A549 (cell line): ENCODE results near the gene KDM4D.

ENCODE experiments used
- BCL3 ChIP-seq: fragments of >200 bp; sonication (Bioruptor Twin); formaldehyde crosslinking; IDR thresholded peaks from 3 replicates; pipeline ENCODE4 v1.6.1; 2016
- CTCF ChIP-seq: fragments of >200 bp; sonication (Bioruptor Twin); formaldehyde crosslinking; IDR thresholded peaks from 3 replicates; pipeline ENCODE4 v1.5.1; 2016
- E2F6 ChIP-seq: IDR thresholded peaks from 2 replicates; pipeline ENCODE4 v1.6.1; 2012; ENCODE audit warnings: low read depth, borderline replicate concordance
- EP300 ChIP-seq, 2 experiments: fragments of >200 bp; sonication (Bioruptor Twin); formaldehyde crosslinking; IDR thresholded peaks; 2 replicates in 1 of 2; 3 replicates in 1 of 2; pipeline ENCODE4 v1.6.1; 2016 to 2017
- ESRRA ChIP-seq: fragments of 150-350 bp; IDR thresholded peaks from 2 replicates; pipeline ENCODE4 v1.6.1; 2014; ENCODE audit warnings: mild to moderate bottlenecking, low read length, borderline replicate concordance
- GATA3 ChIP-seq: IDR thresholded peaks from 2 replicates; pipeline ENCODE4 v1.6.1; 2012; ENCODE audit warnings: borderline replicate concordance
- HOXA7 ChIP-seq: fragments of 250-450 bp; sonication (Bioruptor Pico); IDR thresholded peaks from 2 replicates; pipeline ENCODE4 v1.5.0; 2020; ENCODE audit warnings: mild to moderate bottlenecking, moderate library complexity
- KDM1A ChIP-seq: fragments of 200-600 bp; sonication (generic); IDR thresholded peaks from 2 replicates; pipeline ENCODE4 v1.6.1; 2016; ENCODE audit warnings: low read depth, mild to moderate bottlenecking
- MAX ChIP-seq: IDR thresholded peaks from 2 replicates; pipeline ENCODE4 v1.6.1; 2012
- POLR2A ChIP-seq: IDR thresholded peaks from 2 replicates; pipeline ENCODE4 v1.6.1; 2012; ENCODE audit warnings: mild to moderate bottlenecking, low read length
- RFX5 ChIP-seq: fragments of 450-650 bp; IDR thresholded peaks from 2 replicates; pipeline ENCODE4 v1.7.1; 2014; ENCODE audit warnings: antibody characterized with exemption, mild to moderate bottlenecking, moderate library complexity
- RNF2 ChIP-seq: fragments of 200-600 bp; sonication (generic); IDR thresholded peaks from 2 replicates; pipeline ENCODE4 v1.6.1; 2016; ENCODE audit warnings: low read depth, mild to moderate bottlenecking, antibody characterized with exemption, moderate library complexity, borderline replicate concordance

GRCh38 chr11:94934362-94934761 lies 39.1 kb upstream of the KDM4D start:
- no peak for TF ChIP-seq RNF2
- no peak for TF ChIP-seq CTCF
- no peak for TF ChIP-seq MAX
- no peak for TF ChIP-seq ESRRA
- TF ChIP-seq EP300 (IDR thresholded peaks at IDR 0.05) = no peak
- TF ChIP-seq POLR2A = no peak
- TF ChIP-seq GATA3 = no peak
- TF ChIP-seq RFX5 = no peak
- TF ChIP-seq E2F6 = no peak
- no peak for TF ChIP-seq KDM1A
- no peak for TF ChIP-seq BCL3
- TF ChIP-seq HOXA7 (CRISPR knock-in tag) = no peak
